ENCODE results near the gene IQCF6. TPM values are rescaled to one million over a fixed set of nuclear protein-coding genes. Genes with fewer than 3 reads are reported as not detected.

Gene IQCF6
- total RNA-seq, 1 donor from 2014 or later: not detected

DNA sequence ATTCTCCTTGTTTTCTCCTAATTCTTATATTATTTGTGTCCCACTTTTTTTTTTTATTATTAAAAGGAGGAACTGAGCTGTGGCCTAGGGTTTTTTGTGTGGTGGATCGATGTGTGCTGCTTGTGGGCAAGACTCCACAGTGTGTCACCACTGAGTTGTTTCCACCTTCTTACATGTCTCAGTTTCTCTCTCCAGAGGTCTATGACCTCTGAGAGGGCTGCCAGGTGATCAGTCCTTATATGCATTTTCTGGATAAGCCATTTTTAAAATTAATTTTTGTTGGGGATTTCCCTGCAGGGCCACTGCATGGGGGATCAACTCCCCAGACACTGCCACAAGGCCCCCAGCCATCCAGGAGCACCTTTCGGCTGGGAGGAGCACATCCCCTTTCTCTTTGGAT is 27.8 kb downstream of the IQCF6 start:
- no peaks in the 10 kb centered on the region for H3K27me3 Mint-ChIP-seq (ENCODE audit: low read depth, unreplicated experiment)
- H3K36me3 ChIP-seq (ENCODE audit: insufficient read depth, low read length): no peaks in the 10 kb centered on the region
- no peak overlapping the region for H3K27ac ChIP-seq (ENCODE audit: low read depth, low read length)
- no peaks in the 10 kb centered on the region for H3K79me2 ChIP-seq (ENCODE audit: insufficient read depth, low read length)
- no peaks in the 10 kb centered on the region for H3K4me1 ChIP-seq (ENCODE audit: insufficient read depth, low read length)
- FAIRE-seq (no peak), DNase-seq (ENCODE audit: low read depth) (no peak)
- no peaks in the 10 kb centered on the region for H3K27me3 ChIP-seq (ENCODE audit: insufficient read depth, low read length)
- H3K4me3 ChIP-seq (ENCODE audit: insufficient read depth, low read depth, low read length): no peak overlapping the region
- H3K9ac ChIP-seq (ENCODE audit: low read length): no peak overlapping the region
- H3K4me2 ChIP-seq (ENCODE audit: low read length): no peak overlapping the region
- H3K27ac Mint-ChIP-seq (ENCODE audit: unreplicated experiment): no peak overlapping the region
- H3K4me3 Mint-ChIP-seq (ENCODE audit: unreplicated experiment): no peak overlapping the region
- peaks cover 4% of the 10 kb centered on the region for H3K9me3 Mint-ChIP-seq (ENCODE audit: unreplicated experiment)
- H3K9me3 ChIP-seq (ENCODE audit: insufficient read depth, low read depth, low read length): no peaks in the 10 kb centered on the region
- no peak for TF ChIP-seq EZH2 (IDR thresholded peaks at IDR 0.05; ENCODE audit: insufficient read depth, low read length)
- TF ChIP-seq CTCF (IDR thresholded peaks at IDR 0.05; ENCODE audit: insufficient read depth, low read depth, low read length): no peak
- no peak overlapping the region for H2AFZ ChIP-seq (ENCODE audit: low read depth, low read length)
- peaks cover 3% of the 10 kb centered on the region for H3K4me1 Mint-ChIP-seq (ENCODE audit: low read depth, unreplicated experiment)
- no peaks in the 10 kb centered on the region for H3K36me3 Mint-ChIP-seq (ENCODE audit: low read depth, unreplicated experiment)
- no peaks in the 10 kb centered on the region for H4K20me1 ChIP-seq (ENCODE audit: insufficient read depth, low read length)

- H3K79me2 ChIP-seq (ENCODE audit: insufficient read depth, low read length): no peaks in the 10 kb centered on the region
- no peaks in the 10 kb centered on the region for H3K4me1 ChIP-seq (ENCODE audit: insufficient read depth, low read length)
- Mint-ChIP-seq H3K4me3 (ENCODE audit: unreplicated experiment) (no peak overlapping the region), H3K4me1 (ENCODE audit: low read depth, unreplicated experiment) (peaks cover 3% of the 10 kb centered on the region), H3K27ac (ENCODE audit: unreplicated experiment) (no peak overlapping the region), H3K27me3 (ENCODE audit: low read depth, unreplicated experiment) (peaks cover 2% of the 10 kb centered on the region), H3K9me3 (ENCODE audit: unreplicated experiment) (peaks cover 6% of the 10 kb centered on the region), H3K36me3 (ENCODE audit: low read depth, unreplicated experiment) (no peaks in the 10 kb centered on the region)
- H3K4me3 ChIP-seq (ENCODE audit: insufficient read depth, low read depth, low read length): no peak overlapping the region
- H3K36me3 ChIP-seq (ENCODE audit: insufficient read depth, low read length): no peaks in the 10 kb centered on the region
- FAIRE-seq (no peak), DNase-seq (ENCODE audit: low read depth) (no peak)
- no peak overlapping the region for H3K9ac ChIP-seq (ENCODE audit: low read length)
- H3K9me3 ChIP-seq (ENCODE audit: insufficient read depth, low read depth, low read length): no peaks in the 10 kb centered on the region
- H3K27ac ChIP-seq (ENCODE audit: low read depth, low read length): no peak overlapping the region
- H2AFZ ChIP-seq (ENCODE audit: low read depth, low read length): no peak overlapping the region
- no peaks in the 10 kb centered on the region for H4K20me1 ChIP-seq (ENCODE audit: insufficient read depth, low read length)
- TF ChIP-seq EZH2 (IDR thresholded peaks at IDR 0.05; ENCODE audit: insufficient read depth, low read length): no peak
- TF ChIP-seq CTCF (IDR thresholded peaks at IDR 0.05; ENCODE audit: insufficient read depth, low read depth, low read length): no peak
- no peaks in the 10 kb centered on the region for H3K27me3 ChIP-seq (ENCODE audit: insufficient read depth, low read length)
- H3K4me2 ChIP-seq (ENCODE audit: low read length): no peak overlapping the region
Observed at GRCh38 chr3:51750878-51751277, 28.2 kb downstream of the IQCF6 start.

- H3K4me1 ChIP-seq (ENCODE audit: insufficient read depth, low read length): no peaks in the 10 kb centered on the region
- Mint-ChIP-seq H3K27me3 (ENCODE audit: low read depth, unreplicated experiment) (peaks cover 2% of the 10 kb centered on the region), H3K27ac (ENCODE audit: unreplicated experiment) (no peak overlapping the region), H3K36me3 (ENCODE audit: low read depth, unreplicated experiment) (no peaks in the 10 kb centered on the region), H3K9me3 (ENCODE audit: unreplicated experiment) (peaks cover 6% of the 10 kb centered on the region), H3K4me1 (ENCODE audit: low read depth, unreplicated experiment) (no peaks in the 10 kb centered on the region), H3K4me3 (ENCODE audit: unreplicated experiment) (no peak overlapping the region)
- H3K27me3 ChIP-seq (ENCODE audit: insufficient read depth, low read length): no peaks in the 10 kb centered on the region
- no peak overlapping the region for H3K4me3 ChIP-seq (ENCODE audit: insufficient read depth, low read depth, low read length)
- DNase-seq (ENCODE audit: low read depth) (no peak), FAIRE-seq (no peak)
- H3K27ac ChIP-seq (ENCODE audit: low read depth, low read length): no peak overlapping the region
- H3K9ac ChIP-seq (ENCODE audit: low read length): no peak overlapping the region
- H3K79me2 ChIP-seq (ENCODE audit: insufficient read depth, low read length): no peaks in the 10 kb centered on the region
- H3K9me3 ChIP-seq (ENCODE audit: insufficient read depth, low read depth, low read length): no peaks in the 10 kb centered on the region
- no peaks in the 10 kb centered on the region for H3K36me3 ChIP-seq (ENCODE audit: insufficient read depth, low read length)
- no peak for TF ChIP-seq EZH2 (IDR thresholded peaks at IDR 0.05; ENCODE audit: insufficient read depth, low read length)
- no peak for TF ChIP-seq CTCF (IDR thresholded peaks at IDR 0.05; ENCODE audit: insufficient read depth, low read depth, low read length)
- H4K20me1 ChIP-seq (ENCODE audit: insufficient read depth, low read length): no peaks in the 10 kb centered on the region
- no peak overlapping the region for H2AFZ ChIP-seq (ENCODE audit: low read depth, low read length)
- H3K4me2 ChIP-seq (ENCODE audit: low read length): no peak overlapping the region
Observed at GRCh38 chr3:51748327-51748726, 30.7 kb downstream of the IQCF6 start.
